Naive thymus-derived CD4-positive, alpha-beta T cell (primary cell): Measurements from ENCODE around the gene TNRC6B. TPM values are rescaled to one million over a fixed set of nuclear protein-coding genes. Genes with fewer than 3 reads are reported as not detected.

ENCODE experiments used
- ATAC-seq: fragments of 150-1000 bp; cut with Tn5 transposase; 2 replicates; pipeline ENCODE4 v1.10.0; 2021; ENCODE audit warnings: mild to moderate bottlenecking, moderate library complexity
- CTCF ChIA-PET: fragments of 350-600 bp; sonication (Branson Sonifier 250); formaldehyde crosslinking; loops from one replicate; lab custom pipeline; 2021; ENCODE audit warnings: antibody characterized with exemption; lab: Charles Lee
- POLR2A ChIA-PET: fragments of 350-600 bp; sonication (Branson Sonifier 250); formaldehyde crosslinking; loops from one replicate; lab custom pipeline; 2021; ENCODE audit warnings: antibody characterized with exemption, inconsistent platforms; lab: Charles Lee
- DNase-seq, 9 donors: peaks; one replicate each; pipeline versions ENCODE4 v3.0.0 to v3.0.0-alpha.2; 2020 to 2022; ENCODE audit warnings: mixed read lengths in 1 of 9
- H3K27ac ChIP-seq: one replicate; pipeline ENCODE4 v1.7.0; 2013; ENCODE audit warnings: mild to moderate bottlenecking, low read depth, low read length, moderate library complexity
- H3K27me3 ChIP-seq, 2 donors: one replicate each; pipeline ENCODE4 v1.7.0; 2013; ENCODE audit warnings: low read length in 2 of 2, mild to moderate bottlenecking in 2 of 2, moderate library complexity in 2 of 2; ENCODE audit not compliant: control insufficient read depth in 2 of 2, insufficient read depth in 2 of 2
- H3K36me3 ChIP-seq, 3 experiments: 1 replicate in 2 of 3; 2 replicates in 1 of 3; pipeline ENCODE4 v1.7.0; 2013; ENCODE audit warnings: low read length in 3 of 3, mild to moderate bottlenecking in 3 of 3, moderate library complexity in 1 of 3; ENCODE audit not compliant: insufficient read depth in 3 of 3, control insufficient read depth in 2 of 3
- H3K4me1 ChIP-seq, 2 donors: one replicate each; pipeline ENCODE4 v1.7.0; 2013; ENCODE audit warnings: low read length in 2 of 2, mild to moderate bottlenecking in 2 of 2, moderate library complexity in 1 of 2; ENCODE audit not compliant: control insufficient read depth in 2 of 2, insufficient read depth in 2 of 2
- H3K4me3 ChIP-seq: 2 replicates; pipeline ENCODE4 v1.7.0; 2013; ENCODE audit warnings: mild to moderate bottlenecking, low read length
- H3K9me3 ChIP-seq, 3 experiments: 1 replicate in 2 of 3; 2 replicates in 1 of 3; pipeline ENCODE4 v1.7.0; 2013; ENCODE audit warnings: low read length in 3 of 3; ENCODE audit not compliant: control insufficient read depth in 2 of 3
- H3K27ac Mint-ChIP-seq, 9 donors: one replicate each; pipeline ENCODE4 v1.8.0; 2020 to 2022; ENCODE audit warnings: mixed read lengths in 9 of 9, mild to moderate bottlenecking in 8 of 9, moderate library complexity in 5 of 9, inconsistent platforms in 2 of 9
- H3K27me3 Mint-ChIP-seq, 5 donors: one replicate each; pipeline ENCODE4 v1.8.0; 2021 to 2022; ENCODE audit warnings: mixed read lengths in 5 of 5, mild to moderate bottlenecking in 1 of 5
- H3K36me3 Mint-ChIP-seq, 5 donors: one replicate each; pipeline ENCODE4 v1.8.0; 2020 to 2022; ENCODE audit warnings: mixed read lengths in 5 of 5, mild to moderate bottlenecking in 3 of 5, inconsistent platforms in 1 of 5
- H3K4me1 Mint-ChIP-seq, 7 donors: one replicate each; pipeline ENCODE4 v1.8.0; 2020 to 2022; ENCODE audit warnings: mixed read lengths in 7 of 7, mild to moderate bottlenecking in 3 of 7, inconsistent platforms in 1 of 7
- H3K4me3 Mint-ChIP-seq, 10 donors: one replicate each; pipeline ENCODE4 v1.8.0; 2020 to 2022; ENCODE audit warnings: mild to moderate bottlenecking in 10 of 10, mixed read lengths in 10 of 10, moderate library complexity in 6 of 10, inconsistent platforms in 2 of 10
- H3K9me3 Mint-ChIP-seq, 11 donors: one replicate each; pipeline ENCODE4 v1.8.0; 2020 to 2022; ENCODE audit warnings: mixed read lengths in 11 of 11, mild to moderate bottlenecking in 4 of 11, inconsistent platforms in 1 of 11, moderate library complexity in 1 of 11
- intact Hi-C, 2 donors: fragments of 100-400 bp; cut with micrococcal nuclease; formaldehyde crosslinking; loops; one replicate each; pipeline ENCODE4 v1.15.1; 2023
- polyA plus RNA-seq, 2 donors: library from polyadenylated mRNA; unstranded; fragments of 300-500 nt; fragmentation: Illumina TruSeq; gene quantifications; one replicate each; pipeline ENCODE4 v1.2.3, GENCODE V29; 2021
- total RNA-seq, 6 experiments: library from RNA in 5 of 6; stranded (reverse) in 5 of 6; gene quantifications; 1 replicate in 5 of 6; 2 replicates in 1 of 6; pipeline ENCODE4 v1.2.3 and lab custom pipeline; 2021 to 2026

TNRC6B gene
- total and polyA plus RNA-seq, 7 experiments from 2014 or later, result 67.4 to 165 (median 136) TPM

- CTCF ChIA-PET, result interaction anchor here (0.6 to 3.2 kb wide), 14 partner anchors 8 to 830 kb away, joined by 3 to 23 read pairs (median 5); partner anchors contain the start of gene RPS19BP1
- POLR2A ChIA-PET, result interaction anchor here (0.7 to 6.8 kb wide), 17 partner anchors 14 to 404 kb away, joined by 3 to 77 read pairs (median 6); partner anchors contain the start of gene TNRC6B
- no peaks in the 10 kb centered on the region for H3K9me3 ChIP-seq
- DNase-seq, result peak; percentile 70 to 88 (median 81)
- Mint-ChIP-seq H3K27me3 (no peaks in the 10 kb centered on the region), H3K4me1 (peaks cover 36 to 69% (median 49%) of the 10 kb centered on the region in 7 donors), H3K36me3 (peaks cover 5 to 10% (median 7%) of the 10 kb centered on the region in 5 donors), H3K27ac (peak within 1 kb of the TSS; percentile 92 to 99 (median 98)), H3K9me3 (peaks cover 0 to 3% (median 0%) of the 10 kb centered on the region in 11 donors), H3K4me3 (peak within 1 kb of the TSS; percentile 93 to 99 (median 98))
- peaks cover 2 to 32% (median 9%) of the 10 kb centered on the region in 3 experiments for H3K36me3 ChIP-seq
- peak; percentile 92 for ATAC-seq
- intact Hi-C loops, result loop anchor here (1.0 to 5.0 kb wide), 15 partner anchors 12 to 814 kb away; partner anchors contain the start of genes RPS19BP1 (in 2 of the 2), SGSM3 (in 1 of the 2) and TNRC6B (in 1 of the 2)
- H3K4me3 ChIP-seq, result peak within 1 kb of the TSS; percentile 98
- no peaks in the 10 kb centered on the region for H3K27me3 ChIP-seq
- peak within 1 kb of the TSS; percentile 83 for H3K27ac ChIP-seq
- peaks cover 37 to 53% of the 10 kb centered on the region in 2 donors for H3K4me1 ChIP-seq
These were observed 168.7 kb downstream of the TNRC6B start, which contains the start of gene ADSL for GRCh38 chr22:40346185-40347118. Gene ADSL, plus strand, starts transcription at chr22:40346500. Its CDS starts 59 bp downstream, at chr22:40346559.

DNA sequence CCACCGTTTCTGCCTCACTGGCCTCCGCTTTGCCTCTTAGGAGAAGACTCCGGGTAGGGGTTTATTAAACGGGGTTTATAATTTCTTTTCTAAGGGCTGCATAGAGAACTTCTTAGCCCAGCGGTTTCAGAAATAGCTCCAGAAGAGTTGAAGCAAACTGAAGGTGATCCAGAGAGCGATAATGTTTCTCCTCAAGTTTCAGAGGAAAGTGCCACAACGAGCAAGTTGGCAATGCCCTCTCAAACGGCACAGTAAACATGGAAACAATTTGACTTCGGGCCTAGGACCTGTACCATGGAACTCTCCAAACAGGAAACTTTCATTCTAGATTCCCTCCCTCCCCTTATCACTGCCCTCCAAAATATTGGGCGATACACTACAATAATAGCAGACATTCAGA lies 169.6 kb downstream of the TNRC6B start:
- H3K4me3 ChIP-seq, result peak overlapping the region; percentile 98
- peaks cover 0 to 3% (median 0%) of the 10 kb centered on the region in 11 donors for H3K9me3 Mint-ChIP-seq
- ChIA-PET CTCF (interaction anchor here (0.6 to 3.2 kb wide), 36 partner anchors 9 to 830 kb away, joined by 3 to 23 read pairs (median 4); partner anchors contain the start of genes MRTFA, RPS19BP1 and TNRC6B), POLR2A (interaction anchor here (0.7 to 6.8 kb wide), 17 partner anchors 15 to 813 kb away, joined by 3 to 77 read pairs (median 6); partner anchors contain the start of gene TNRC6B)
- H3K4me1 Mint-ChIP-seq, result peaks cover 28 to 60% (median 40%) of the 10 kb centered on the region in 7 donors
- H3K36me3 Mint-ChIP-seq, result peaks cover 5 to 10% (median 7%) of the 10 kb centered on the region in 5 donors
- ATAC-seq, result no peak
- peaks cover 7 to 40% (median 9%) of the 10 kb centered on the region in 3 experiments for H3K36me3 ChIP-seq
- peak overlapping the region; percentile 93 to 99 (median 98) for H3K4me3 Mint-ChIP-seq
- H3K27me3 Mint-ChIP-seq, result no peaks in the 10 kb centered on the region
- no peak for DNase-seq
- intact Hi-C loops, result loop anchor here (2.0 to 5.0 kb wide), 7 partner anchors 40 to 405 kb away; no protein-coding TSS in a partner anchor
- H3K4me1 ChIP-seq, result peaks cover 29 to 44% of the 10 kb centered on the region in 2 donors
- no peaks in the 10 kb centered on the region for H3K9me3 ChIP-seq
- peak overlapping the region; percentile 70 to 99 (median 98) for H3K27ac Mint-ChIP-seq
- peak overlapping the region; percentile 83 for H3K27ac ChIP-seq
- H3K27me3 ChIP-seq, result no peaks in the 10 kb centered on the region

DNA sequence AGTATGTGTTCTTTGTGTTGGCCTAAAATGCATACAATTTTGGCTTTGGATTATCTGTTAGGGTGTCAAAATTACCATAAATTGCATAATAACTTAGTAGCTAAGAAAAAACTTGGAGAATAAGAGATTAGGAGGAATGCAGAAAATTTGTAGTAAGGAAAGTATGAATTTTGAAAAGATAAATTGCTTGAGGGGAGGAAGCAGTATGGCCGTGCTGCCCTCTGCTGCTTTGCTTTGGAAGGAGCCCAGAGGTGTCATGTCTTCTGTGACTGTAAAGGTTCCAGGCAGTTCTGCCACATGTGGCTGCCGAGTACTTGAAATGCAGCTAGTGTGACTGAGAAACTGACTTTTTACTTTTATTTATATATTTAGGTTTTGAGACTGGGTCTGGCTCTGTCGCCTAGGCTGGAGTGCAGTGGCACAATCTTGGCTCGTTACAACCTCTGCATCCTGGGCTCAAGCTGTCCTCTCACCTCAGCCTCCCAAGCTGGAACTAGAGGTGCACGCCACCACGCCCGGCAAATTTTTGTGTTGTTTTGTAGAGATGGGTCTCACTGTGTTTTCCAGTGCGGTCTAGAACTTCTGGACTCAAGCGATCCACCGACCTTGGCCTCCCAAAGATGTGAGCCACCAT lies 170.4 kb downstream of the TNRC6B start:
- H3K27ac ChIP-seq, result peak overlapping the region; percentile 83
- H3K4me3 ChIP-seq, result peak overlapping the region; percentile 98
- ATAC-seq (peak; percentile 65), DNase-seq (peak in 8 of 9 donors; percentile 49 to 77 (median 68))
- H3K36me3 ChIP-seq, result peaks cover 13 to 48% (median 14%) of the 10 kb centered on the region in 3 experiments
- H3K4me1 Mint-ChIP-seq, result peaks cover 20 to 57% (median 37%) of the 10 kb centered on the region in 7 donors
- H3K36me3 Mint-ChIP-seq, result peaks cover 5 to 15% (median 9%) of the 10 kb centered on the region in 5 donors
- H3K27me3 ChIP-seq, result no peaks in the 10 kb centered on the region
- CTCF ChIA-PET, result interaction anchor here (0.5 to 3.2 kb wide), 52 partner anchors 8 to 813 kb away, joined by 3 to 23 read pairs (median 3); partner anchors contain the start of genes MRTFA and TNRC6B
- peaks cover 28 to 36% of the 10 kb centered on the region in 2 donors for H3K4me1 ChIP-seq
- no peaks in the 10 kb centered on the region for H3K27me3 Mint-ChIP-seq
- peak overlapping the region; percentile 70 to 99 (median 98) for H3K27ac Mint-ChIP-seq
- H3K9me3 ChIP-seq, result no peaks in the 10 kb centered on the region
- intact Hi-C loops, result loop anchor here (1.0 to 5.0 kb wide), 10 partner anchors 41 to 451 kb away; partner anchors contain the start of gene TNRC6B (in 1 of the 2)
- H3K9me3 Mint-ChIP-seq, result peaks cover 0 to 3% (median 0%) of the 10 kb centered on the region in 11 donors
- POLR2A ChIA-PET, result interaction anchor here (0.6 to 6.8 kb wide), 19 partner anchors 12 to 1721 kb away, joined by 3 to 77 read pairs (median 5); partner anchors contain the start of gene TNRC6B
- H3K4me3 Mint-ChIP-seq, result peak overlapping the region; percentile 93 to 99 (median 98)

GRCh38 chr22:40352763-40353162 lies 175.0 kb downstream of the TNRC6B start:
- Mint-ChIP-seq H3K36me3 (peaks cover 5 to 31% (median 17%) of the 10 kb centered on the region in 5 donors), H3K27ac (peak overlapping the region in 2 of 9 donors; percentile 43 to 76), H3K4me1 (peaks cover 6 to 27% (median 22%) of the 10 kb centered on the region in 7 donors), H3K9me3 (no peaks in the 10 kb centered on the region), H3K4me3 (no peak overlapping the region), H3K27me3 (no peaks in the 10 kb centered on the region)
- CTCF ChIA-PET, result interaction anchor here (0.6 to 1.2 kb wide), 4 partner anchors 29 to 317 kb away, joined by 3 to 4 read pairs (median 4); no protein-coding TSS in a partner anchor
- DNase-seq, result no peak
- Histone ChIP-seq H3K9me3 (no peaks in the 10 kb centered on the region), H3K4me3 (no peak overlapping the region), H3K27ac (no peak overlapping the region), H3K36me3 (peaks cover 18 to 81% (median 25%) of the 10 kb centered on the region in 3 experiments), H3K4me1 (peaks cover 10 to 14% of the 10 kb centered on the region in 2 donors), H3K27me3 (no peaks in the 10 kb centered on the region)
- intact Hi-C loops, result no loop called here
- ATAC-seq, result no peak
- POLR2A ChIA-PET, result interaction anchor here (1.1 to 1.4 kb wide), 2 partner anchors 162 to 308 kb away, joined by 4 to 6 read pairs; no protein-coding TSS in a partner anchor

- ATAC-seq (no peak), DNase-seq (no peak)
- Mint-ChIP-seq H3K9me3 (peaks cover 0 to 1% (median 0%) of the 10 kb centered on the region in 11 donors), H3K4me3 (no peak overlapping the region), H3K4me1 (peaks cover 0 to 11% (median 3%) of the 10 kb centered on the region in 7 donors), H3K27me3 (no peaks in the 10 kb centered on the region), H3K36me3 (peaks cover 24 to 81% (median 52%) of the 10 kb centered on the region in 5 donors), H3K27ac (peak overlapping the region in 5 of 9 donors; percentile 5 to 81 (median 54))
- peaks cover 63 to 94% (median 67%) of the 10 kb centered on the region in 3 experiments for H3K36me3 ChIP-seq
- H3K4me1 ChIP-seq, result no peaks in the 10 kb centered on the region
- ChIA-PET CTCF (no interaction called here), POLR2A (interaction anchor here (0.6 kb wide), 1 partner anchor 222 kb away, joined by 3 read pairs; no protein-coding TSS in a partner anchor)
- intact Hi-C loops, result no loop called here
- H3K27me3 ChIP-seq, result no peaks in the 10 kb centered on the region
- H3K27ac ChIP-seq, result no peak overlapping the region
- no peaks in the 10 kb centered on the region for H3K9me3 ChIP-seq
- no peak overlapping the region for H3K4me3 ChIP-seq
These were observed 183.4 kb downstream of the TNRC6B start for GRCh38 chr22:40361100-40361499.
